HEK293T (cell line): ENCODE measurements around the gene LRRC14B.
"Not testable (repeated sequence)": the region's sequence is repeated elsewhere in the genome, so short reads cannot be mapped to it uniquely, and the experiment has no call there.

Source experiments
- CTCF ChIA-PET: fragments of 350-600 bp; formaldehyde crosslinking; extraction: SDS; loops from one replicate; lab custom pipeline; 2021; ENCODE audit warnings: antibody characterized with exemption, inconsistent platforms; lab: Yijun Ruan, JAX
- POLR2A ChIA-PET: fragments of 350-600 bp; formaldehyde crosslinking; extraction: SDS; loops from one replicate; lab custom pipeline; 2020; ENCODE audit warnings: antibody characterized with exemption, inconsistent platforms; lab: Yijun Ruan, JAX
- DNase-seq: peaks from one replicate; pipeline ENCODE4 v3.0.0; 2012; ENCODE audit warnings: mixed read lengths; ENCODE audit errors: extremely low spot score
- ARNT ChIP-seq: fragments of 450-650 bp; IDR thresholded peaks from 2 replicates; pipeline ENCODE4 v1.6.1; 2017; ENCODE audit warnings: mild to moderate bottlenecking
- BHLHE40 ChIP-seq: fragments of 450-650 bp; IDR thresholded peaks from 2 replicates; pipeline ENCODE4 v1.6.1; 2016; ENCODE audit warnings: mild to moderate bottlenecking, moderate library complexity, borderline replicate concordance
- CTBP1 ChIP-seq: fragments of 450-650 bp; IDR thresholded peaks from 2 replicates; pipeline ENCODE4 v1.6.1; 2016; ENCODE audit warnings: borderline replicate concordance
- ELF4 ChIP-seq: fragments of 450-650 bp; IDR thresholded peaks from 2 replicates; pipeline ENCODE4 v1.6.1; 2017; ENCODE audit warnings: antibody characterized with exemption
- FOXA1 ChIP-seq: fragments of 450-650 bp; IDR thresholded peaks from 2 replicates; pipeline ENCODE4 v1.6.1; 2016; ENCODE audit warnings: mild to moderate bottlenecking
- FOXK2 ChIP-seq: fragments of 450-650 bp; IDR thresholded peaks from 2 replicates; pipeline ENCODE4 v1.6.1; 2016; ENCODE audit warnings: mild to moderate bottlenecking
- FOXM1 ChIP-seq: fragments of 450-650 bp; IDR thresholded peaks from 2 replicates; pipeline ENCODE4 v1.6.1; 2017; ENCODE audit warnings: mild to moderate bottlenecking, borderline replicate concordance
- HDGF ChIP-seq: fragments of 450-650 bp; IDR thresholded peaks from 2 replicates; pipeline ENCODE4 v1.6.1; 2017; ENCODE audit warnings: antibody characterized with exemption, borderline replicate concordance
- L3MBTL2 ChIP-seq: fragments of 450-650 bp; conservative IDR thresholded peaks from 2 replicates; pipeline ENCODE4 v1.6.1; 2016; ENCODE audit warnings: mild to moderate bottlenecking
- LEF1 ChIP-seq: fragments of 450-650 bp; IDR thresholded peaks from 2 replicates; pipeline ENCODE4 v1.6.1; 2017; ENCODE audit warnings: mild to moderate bottlenecking, borderline replicate concordance
- NFRKB ChIP-seq: fragments of 450-650 bp; IDR thresholded peaks from 2 replicates; pipeline ENCODE4 v1.6.1; 2016; ENCODE audit warnings: mild to moderate bottlenecking, moderate library complexity
- PKNOX1 ChIP-seq: fragments of 450-650 bp; IDR thresholded peaks from 2 replicates; pipeline ENCODE4 v1.6.1; 2016
- SP1 ChIP-seq: fragments of 450-650 bp; IDR thresholded peaks from 2 replicates; pipeline ENCODE4 v1.6.1; 2017
- SUZ12 ChIP-seq: fragments of 450-650 bp; IDR thresholded peaks from 2 replicates; pipeline ENCODE4 v1.6.1; 2016; ENCODE audit warnings: mild to moderate bottlenecking
- TARDBP ChIP-seq: fragments of 450-650 bp; IDR thresholded peaks from 2 replicates; pipeline ENCODE4 v1.6.1; 2016
- ZNF384 ChIP-seq: fragments of 450-650 bp; IDR thresholded peaks from 2 replicates; pipeline ENCODE4 v1.6.1; 2016

The LRRC14B gene

GRCh38 chr5:162190-162564, 29.1 kb upstream of the LRRC14B start:
- DNase-seq: no peak
- TF ChIP-seq PKNOX1 (no peak), SUZ12 (no peak), LEF1 (no peak), FOXA1 (no peak), BHLHE40 (no peak), ZNF384 (no peak), FOXM1 (no peak)
- ChIA-PET POLR2A (interaction anchor here (0.6 kb wide), 1 partner anchor 56 kb away, joined by 3 read pairs; the partner anchor contains the start of genes CCDC127 and SDHA), CTCF (no interaction called here)

GRCh38 chr5:162565-163337, 28.5 kb upstream of the LRRC14B start:
- no peak for DNase-seq
- ChIA-PET POLR2A (interaction anchor here (0.6 kb wide), 1 partner anchor 55 kb away, joined by 3 read pairs; the partner anchor contains the start of genes CCDC127 and SDHA), CTCF (no interaction called here)
- no peak for TF ChIP-seq ELF4
- no peak for TF ChIP-seq SP1
- TF ChIP-seq L3MBTL2: no peak
- no peak for TF ChIP-seq ARNT
- TF ChIP-seq CTBP1: no peak

GRCh38 chr5:163338-163620, 28.0 kb upstream of the LRRC14B start:
- no peak for DNase-seq
- TF ChIP-seq PKNOX1 (no peak), LEF1 (no peak), SP1 (no peak), NFRKB (no peak), ARNT (no peak), BHLHE40 (no peak), ZNF384 (no peak), SUZ12 (no peak), FOXM1 (no peak)
- ChIA-PET CTCF (no interaction called here), POLR2A (no interaction called here)

GRCh38 chr5:163841-164240, 27.5 kb upstream of the LRRC14B start:
- DNase-seq: no peak
- POLR2A ChIA-PET: no interaction called here
- no peak for TF ChIP-seq HDGF
- CTCF ChIA-PET: no interaction called here

- ChIA-PET POLR2A (no interaction called here), CTCF (no interaction called here)
- no peak for TF ChIP-seq SUZ12
- TF ChIP-seq BHLHE40: no peak
- no peak for TF ChIP-seq PKNOX1
- no peak for TF ChIP-seq FOXK2
- TF ChIP-seq FOXM1: no peak
- no peak for TF ChIP-seq CTBP1
- TF ChIP-seq HDGF: no peak
- TF ChIP-seq SP1: no peak
- TF ChIP-seq TARDBP: no peak
- TF ChIP-seq FOXA1: no peak
- TF ChIP-seq ELF4: no peak
- TF ChIP-seq ZNF384: no peak
- TF ChIP-seq NFRKB: no peak
- no peak for TF ChIP-seq ARNT
- no peak for TF ChIP-seq L3MBTL2
- no peak for DNase-seq
Observed at GRCh38 chr5:164244-164643, 27.1 kb upstream of the LRRC14B start.

- POLR2A ChIA-PET, CTCF ChIA-PET: not testable (repeated sequence)
Observed at GRCh38 chr5:164783-165182, 26.5 kb upstream of the LRRC14B start.

GRCh38 chr5:166441-167372, 24.6 kb upstream of the LRRC14B start:
- no peak for TF ChIP-seq ELF4
- TF ChIP-seq L3MBTL2: no peak
- no peak for TF ChIP-seq SUZ12
- TF ChIP-seq SP1: no peak
- no peak for TF ChIP-seq ARNT
- TF ChIP-seq HDGF: no peak
- TF ChIP-seq NFRKB: no peak
- no peak for TF ChIP-seq LEF1
- no peak for TF ChIP-seq FOXK2
- no peak for TF ChIP-seq CTBP1
- TF ChIP-seq FOXA1: no peak
- TF ChIP-seq ZNF384: no peak
- TF ChIP-seq TARDBP: no peak
- CTCF ChIA-PET: interaction anchor here (1.1 kb wide), 1 partner anchor 22 kb away, joined by 3 read pairs; no protein-coding TSS in a partner anchor
- POLR2A ChIA-PET: no interaction called here
- DNase-seq: no peak

More at GRCh38 chr5:164783-165182, 26.5 kb upstream of the LRRC14B start:
- not testable (repeated sequence) for DNase-seq
